Common myeloid progenitor, CD34-positive (primary cell): ENCODE measurements around the gene CUX1.

Source experiments
- CTCF ChIA-PET: fragments of 350-600 bp; sonication (Branson Sonifier 250); formaldehyde crosslinking; loops from one replicate; lab custom pipeline; 2021; ENCODE audit warnings: antibody characterized with exemption; lab: Charles Lee
- POLR2A ChIA-PET: fragments of 350-600 bp; sonication (Branson Sonifier 250); formaldehyde crosslinking; loops from one replicate; lab custom pipeline; 2021; ENCODE audit warnings: antibody characterized with exemption; lab: Charles Lee
- DNase-seq, 3 donors: peaks; one replicate each; pipeline versions ENCODE4 v3.0.0 to v3.0.0-alpha.2; 2013
- H3K27ac ChIP-seq, 2 experiments: 1 replicate in 1 of 2; 2 replicates in 1 of 2; pipeline ENCODE4 v1.7.0; 2013; ENCODE audit warnings: inconsistent platforms in 2 of 2, low read length in 2 of 2, mild to moderate bottlenecking in 2 of 2, low read depth in 1 of 2, moderate library complexity in 1 of 2; ENCODE audit not compliant: severe bottlenecking in 2 of 2, insufficient read depth in 1 of 2, poor library complexity in 1 of 2
- H3K27me3 ChIP-seq, 5 experiments: replicated peaks in 2 of 5; 1 replicate in 3 of 5; 2 replicates in 2 of 5; pipeline versions ENCODE4 v1.6.1 to v1.7.0; 2013; ENCODE audit warnings: low read length in 4 of 5, mild to moderate bottlenecking in 2 of 5, moderate library complexity in 2 of 5, inconsistent platforms in 1 of 5; ENCODE audit not compliant: insufficient read depth in 5 of 5, control insufficient read depth in 4 of 5
- H3K36me3 ChIP-seq, 4 experiments: 1 replicate in 2 of 4; 2 replicates in 2 of 4; pipeline versions ENCODE4 v1.6.1 to v1.7.0; 2013; ENCODE audit warnings: low read length in 3 of 4, control low read depth in 1 of 4, mild to moderate bottlenecking in 1 of 4; ENCODE audit not compliant: control insufficient read depth in 4 of 4, insufficient read depth in 4 of 4
- H3K4me1 ChIP-seq, 4 experiments: 1 replicate in 3 of 4; 2 replicates in 1 of 4; pipeline versions ENCODE4 v1.6.1 to v1.7.1; 2013; ENCODE audit warnings: low read length in 3 of 4, mild to moderate bottlenecking in 3 of 4, control low read depth in 1 of 4, inconsistent platforms in 1 of 4, moderate library complexity in 1 of 4; ENCODE audit not compliant: control insufficient read depth in 4 of 4, insufficient read depth in 4 of 4; ENCODE audit errors: control extremely low read depth in 1 of 4
- H3K4me3 ChIP-seq, 7 experiments: 1 replicate in 4 of 7; 2 replicates in 3 of 7; pipeline versions ENCODE4 v1.5.1 to v1.7.0; 2013; ENCODE audit warnings: mild to moderate bottlenecking in 7 of 7, low read length in 6 of 7, moderate library complexity in 6 of 7, inconsistent platforms in 2 of 7, low read depth in 2 of 7, control low read depth in 1 of 7; ENCODE audit not compliant: insufficient read depth in 4 of 7, control insufficient read depth in 1 of 7; ENCODE audit errors: extremely low read depth in 1 of 7
- H3K9me3 ChIP-seq, 5 experiments: 1 replicate in 4 of 5; 2 replicates in 1 of 5; pipeline versions ENCODE4 v1.6.1 to v1.7.1; 2013; ENCODE audit warnings: low read length in 4 of 5, mild to moderate bottlenecking in 2 of 5, inconsistent platforms in 1 of 5, low read depth in 1 of 5, moderate library complexity in 1 of 5; ENCODE audit not compliant: control insufficient read depth in 4 of 5, insufficient read depth in 2 of 5; ENCODE audit errors: control extremely low read depth in 1 of 5
- WGBS: methylation state at CpG from one replicate; pipeline ENCODE4 v1.1.5; 2013; ENCODE audit not compliant: insufficient coverage; 5-methylcytosine and 5-hydroxymethylcytosine counted together

CUX1 gene

GRCh38 chr7:102059524-102059923 is 242.1 kb downstream of the CUX1 start:
- Histone ChIP-seq H3K36me3 (peaks cover 0 to 16% (median 4%) of the 10 kb centered on the region in 4 experiments), H3K4me1 (peaks cover 0 to 21% (median 17%) of the 10 kb centered on the region in 4 experiments), H3K27me3 (no peaks in the 10 kb centered on the region), H3K4me3 (no peak overlapping the region), H3K27ac (no peak overlapping the region), H3K9me3 (peaks cover 5 to 19% (median 8%) of the 10 kb centered on the region in 5 experiments)
- DNase-seq = no peak
- CTCF ChIA-PET = interaction anchor here (0.7 to 1.2 kb wide), 3 partner anchors 57 to 177 kb away, joined by 3 read pairs; no protein-coding TSS in a partner anchor
- POLR2A ChIA-PET = no interaction called here
- 96% methylated on average over 6 of the region's 9 CpGs for WGBS

DNA sequence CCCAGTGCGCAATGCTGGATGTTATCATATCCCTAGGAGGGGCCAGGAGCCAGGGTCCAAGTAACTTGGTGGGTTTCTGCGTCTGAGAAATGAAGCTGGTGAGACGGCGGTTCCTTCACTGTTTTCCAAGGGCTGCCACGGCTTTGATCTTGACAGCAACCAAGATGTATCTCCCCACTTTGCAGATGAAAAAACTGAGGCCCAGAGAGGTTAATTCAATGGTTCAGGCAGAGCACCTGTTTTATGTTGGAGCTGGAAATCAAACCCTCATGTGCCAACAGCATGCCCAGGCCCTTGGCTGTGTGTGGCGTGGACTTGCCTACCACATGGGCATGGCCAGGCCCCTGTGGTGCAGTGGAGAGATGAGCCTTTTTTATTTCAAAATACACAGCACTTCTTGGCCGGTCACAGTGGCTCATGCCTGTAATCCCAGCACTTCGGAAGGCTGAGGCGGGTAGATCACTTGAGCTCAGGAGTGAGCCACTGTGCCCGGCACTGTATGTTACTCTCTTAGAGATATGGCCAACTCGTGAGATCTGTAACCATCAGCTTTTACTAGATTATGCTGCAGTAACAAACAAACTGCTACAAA is 244.0 kb downstream of the CUX1 start:
- peaks cover 0 to 2% (median under 1%) of the 10 kb centered on the region in 5 experiments for H3K9me3 ChIP-seq
- POLR2A ChIA-PET = no interaction called here
- peaks cover 0 to 31% (median 27%) of the 10 kb centered on the region in 4 experiments for H3K4me1 ChIP-seq
- no peak for DNase-seq
- WGBS = 96% methylated on average over 9 of the region's 11 CpGs
- H3K27me3 ChIP-seq = no peaks in the 10 kb centered on the region
- peaks cover 0 to 3% (median 1%) of the 10 kb centered on the region in 4 experiments for H3K36me3 ChIP-seq
- CTCF ChIA-PET = interaction anchor here (0.9 kb wide), 1 partner anchor 19 kb away, joined by 3 read pairs; no protein-coding TSS in a partner anchor
- H3K4me3 ChIP-seq = no peak overlapping the region
- no peak overlapping the region for H3K27ac ChIP-seq

- Histone ChIP-seq H3K27me3 (no peaks in the 10 kb centered on the region), H3K36me3 (peaks cover 0 to 6% (median 3%) of the 10 kb centered on the region in 4 experiments), H3K27ac (no peak overlapping the region), H3K9me3 (no peaks in the 10 kb centered on the region), H3K4me3 (no peak overlapping the region), H3K4me1 (peaks cover 0 to 31% (median 27%) of the 10 kb centered on the region in 4 experiments)
- 69% methylated on average over 5 of the region's 8 CpGs for WGBS
- peak; percentile 70 to 93 (median 92) for DNase-seq
- CTCF ChIA-PET = interaction anchor here (1.0 kb wide), 1 partner anchor 319 kb away, joined by 3 read pairs; no protein-coding TSS in a partner anchor
- POLR2A ChIA-PET = no interaction called here
These were observed 244.6 kb downstream of the CUX1 start for GRCh38 chr7:102061981-102062390.

GRCh38 chr7:102063690-102064180 is 246.3 kb downstream of the CUX1 start:
- Histone ChIP-seq H3K27me3 (no peaks in the 10 kb centered on the region), H3K4me3 (no peak overlapping the region), H3K4me1 (peaks cover 0 to 31% (median 27%) of the 10 kb centered on the region in 4 experiments), H3K36me3 (peaks cover 1 to 7% (median 4%) of the 10 kb centered on the region in 4 experiments), H3K27ac (peak overlapping the region in 1 of 2 experiments; percentile 40), H3K9me3 (no peaks in the 10 kb centered on the region)
- POLR2A ChIA-PET = no interaction called here
- CTCF ChIA-PET = interaction anchor here (1.0 kb wide), 2 partner anchors 9 to 16 kb away, joined by 3 to 4 read pairs; no protein-coding TSS in a partner anchor
- no peak for DNase-seq
- 83% methylated on average over 6 of the region's 9 CpGs for WGBS

DNA sequence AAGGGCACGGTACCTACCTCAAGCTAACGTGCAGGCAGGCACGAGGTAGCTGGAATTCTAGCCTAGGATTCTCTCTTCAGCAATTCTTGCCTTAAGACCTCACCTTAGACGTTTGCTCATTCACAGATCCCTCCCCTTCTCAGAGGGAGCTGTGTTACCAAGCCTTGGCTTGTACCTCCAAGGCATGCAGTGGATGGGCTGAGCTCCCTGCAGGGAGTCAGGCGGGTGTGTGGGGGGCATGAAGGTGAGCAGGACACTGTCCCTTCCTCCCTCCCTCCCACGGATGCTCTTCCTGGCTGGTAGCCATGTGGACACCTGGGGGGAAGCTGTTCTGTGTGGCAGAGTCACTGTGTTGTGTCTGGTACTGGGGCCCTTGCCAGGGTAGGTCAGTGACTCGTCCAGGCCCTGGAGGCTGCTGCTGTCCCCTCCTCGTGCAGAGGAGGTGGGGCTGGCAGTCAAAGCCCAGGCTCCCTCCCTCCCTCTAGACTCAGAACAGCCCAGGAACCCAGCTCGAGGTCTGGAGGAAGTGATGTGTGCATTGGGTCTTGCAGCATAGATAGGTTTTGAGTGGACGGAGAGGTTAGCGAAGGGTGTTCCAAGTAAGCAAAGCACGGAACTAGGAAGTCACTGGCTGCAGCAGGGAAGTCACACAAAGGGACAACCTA is 247.1 kb downstream of the CUX1 start:
- 45% methylated on average over 6 of the region's 12 CpGs for WGBS
- POLR2A ChIA-PET = interaction anchor here (1.4 kb wide), 1 partner anchor 19 kb away, joined by 3 read pairs; no protein-coding TSS in a partner anchor
- Histone ChIP-seq H3K9me3 (no peaks in the 10 kb centered on the region), H3K27ac (peak overlapping the region in 1 of 2 experiments; percentile 40), H3K36me3 (peaks cover 4 to 13% (median 6%) of the 10 kb centered on the region in 4 experiments), H3K27me3 (no peaks in the 10 kb centered on the region), H3K4me3 (peak overlapping the region in 4 of 7 experiments; percentile 11 to 56 (median 26)), H3K4me1 (peaks cover 0 to 31% (median 27%) of the 10 kb centered on the region in 4 experiments)
- peak; percentile 74 to 94 (median 92) for DNase-seq
- CTCF ChIA-PET = interaction anchor here (0.9 to 1.0 kb wide), 3 partner anchors 9 to 15 kb away, joined by 3 to 6 read pairs (median 4); no protein-coding TSS in a partner anchor

GRCh38 chr7:102065226-102065625 is 247.8 kb downstream of the CUX1 start:
- Histone ChIP-seq H3K9me3 (no peaks in the 10 kb centered on the region), H3K36me3 (peaks cover 4 to 13% (median 6%) of the 10 kb centered on the region in 4 experiments), H3K27ac (peak overlapping the region in 1 of 2 experiments; percentile 40), H3K4me3 (peak overlapping the region in 4 of 7 experiments; percentile 11 to 56 (median 26)), H3K27me3 (no peaks in the 10 kb centered on the region), H3K4me1 (peaks cover 0 to 31% (median 27%) of the 10 kb centered on the region in 4 experiments)
- DNase-seq = no peak
- CTCF ChIA-PET = interaction anchor here (0.9 kb wide), 1 partner anchor 12 kb away, joined by 6 read pairs; no protein-coding TSS in a partner anchor
- 83% methylated on average over 4 of the region's 6 CpGs for WGBS
- POLR2A ChIA-PET = interaction anchor here (1.4 kb wide), 1 partner anchor 19 kb away, joined by 3 read pairs; no protein-coding TSS in a partner anchor
